NCI-H146 (cell line): Measurements from ENCODE around the gene TXNL1.
"Not testable (repeated sequence)": the region's sequence is repeated elsewhere in the genome, so short reads cannot be mapped to it uniquely, and the experiment has no call there.

Experiments
- DNase-seq: peaks from one replicate; lab custom pipeline; 2025; lab: John Stamatoyannopoulos, UW

TXNL1 gene

GRCh38 chr18:56645415-56646016, 7.1 kb upstream of the TXNL1 start:
- DNase-seq, result peak; percentile 30

- DNase-seq, result no peak
These were observed 5.0 kb upstream of the TXNL1 start for GRCh38 chr18:56643381-56643780.

DNA sequence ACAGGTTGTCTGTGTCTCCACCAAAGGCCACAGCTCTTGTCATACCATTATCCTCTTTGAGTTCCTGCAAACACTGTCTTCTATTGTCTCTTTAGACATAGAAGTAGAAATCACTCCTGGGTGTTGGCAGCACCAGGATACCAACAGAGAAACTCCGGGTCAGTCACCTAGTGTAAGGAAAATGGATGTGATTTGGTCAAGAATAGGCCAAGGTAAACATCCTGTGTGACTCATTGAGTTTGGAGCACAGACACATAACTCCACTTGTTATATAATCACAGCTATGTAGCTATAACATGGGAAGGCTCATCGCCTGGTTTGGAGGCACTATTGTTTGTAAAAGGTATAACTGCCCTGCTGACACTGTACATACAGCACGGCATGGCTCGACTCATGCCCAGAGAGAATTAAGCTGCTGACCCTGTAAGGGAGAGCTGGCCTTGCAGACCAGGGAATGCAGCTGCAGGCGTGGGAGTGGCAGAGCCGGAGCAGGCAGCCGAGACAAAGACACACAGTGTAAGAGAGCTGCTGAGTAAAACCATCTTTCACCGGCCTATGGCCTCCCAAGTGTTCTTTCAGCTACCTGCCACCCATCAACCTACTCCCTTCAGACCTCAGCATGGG, 3.4 kb upstream of the TXNL1 start:
- no peak for DNase-seq

DNA sequence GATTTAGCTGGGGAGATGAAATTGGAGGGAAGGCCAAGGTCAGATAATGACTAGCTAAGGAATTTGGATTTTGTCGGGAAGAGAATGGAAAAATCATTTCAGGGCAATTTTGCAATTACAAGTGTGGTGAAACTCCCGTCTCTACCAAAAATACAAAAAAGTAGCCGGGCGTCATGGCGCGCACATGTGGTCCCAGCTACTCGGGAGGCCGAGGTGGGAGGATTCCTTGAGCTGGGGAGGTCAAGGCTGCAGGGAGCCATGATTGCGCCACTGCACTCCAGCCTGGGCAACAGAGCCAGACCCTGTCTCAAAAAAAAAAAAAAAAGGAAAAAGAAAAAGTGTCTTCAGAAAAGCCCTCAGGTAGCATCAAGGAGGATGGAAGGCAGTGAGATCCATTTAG, 1.2 kb upstream of the TXNL1 start:
- DNase-seq, result no peak

- peak; percentile 71 for DNase-seq
These were observed 651 bp upstream of the TXNL1 start for GRCh38 chr18:56639104-56639381.

GRCh38 chr18:56637711-56638231, 621 bp downstream of the TXNL1 start:
- peak; percentile 42 for DNase-seq

DNA sequence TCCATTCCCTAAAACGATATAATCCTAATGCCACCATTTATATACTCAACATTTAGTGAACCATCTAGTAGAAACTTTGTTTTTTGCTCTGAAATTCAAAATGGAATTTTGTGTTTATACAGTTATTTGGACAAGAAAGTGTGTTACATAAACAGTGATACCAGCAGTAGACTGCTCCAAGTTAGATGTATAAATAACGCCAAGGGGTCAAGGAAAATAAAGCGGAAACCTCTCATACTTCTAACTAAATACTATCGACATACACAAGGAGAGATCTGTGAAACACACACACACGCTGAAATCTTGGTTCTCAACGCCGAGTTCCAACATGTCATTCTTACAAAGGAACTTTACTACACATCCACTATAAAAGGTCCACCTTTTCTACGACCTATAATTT, 1.2 kb downstream of the TXNL1 start:
- DNase-seq, result no peak

GRCh38 chr18:56635007-56635406, 3.4 kb downstream of the TXNL1 start:
- no peak for DNase-seq

- DNase-seq, result no peak
These were observed 6.0 kb downstream of the TXNL1 start for GRCh38 chr18:56632070-56633022.

GRCh38 chr18:56627991-56628390, 10.4 kb downstream of the TXNL1 start:
- no peak for DNase-seq

GRCh38 chr18:56615738-56616520, 22.5 kb downstream of the TXNL1 start:
- no peak for DNase-seq

DNA sequence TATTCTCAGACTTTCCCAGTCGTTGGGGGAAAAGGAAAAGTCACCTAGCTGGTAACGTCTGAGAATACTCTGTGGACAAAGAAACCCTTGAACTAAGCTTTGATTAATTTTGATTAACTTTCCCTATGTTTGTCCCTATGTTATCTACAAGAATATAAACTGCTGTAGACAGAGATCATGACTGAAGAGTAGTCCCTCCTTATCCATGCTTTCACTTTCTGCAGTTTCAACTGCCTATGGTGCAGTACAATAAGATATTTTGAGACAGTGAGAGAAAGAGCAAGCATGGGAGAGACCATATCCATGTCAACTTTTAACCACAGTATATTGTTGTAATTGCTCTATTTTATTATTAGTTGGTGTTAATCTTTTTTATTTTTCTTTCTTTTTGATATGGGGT, 31.8 kb downstream of the TXNL1 start:
- DNase-seq, result no peak

GRCh38 chr18:56598422-56598821, 40.0 kb downstream of the TXNL1 start:
- DNase-seq, result no peak

GRCh38 chr18:56593906-56594305, 44.5 kb downstream of the TXNL1 start:
- no peak for DNase-seq

DNA sequence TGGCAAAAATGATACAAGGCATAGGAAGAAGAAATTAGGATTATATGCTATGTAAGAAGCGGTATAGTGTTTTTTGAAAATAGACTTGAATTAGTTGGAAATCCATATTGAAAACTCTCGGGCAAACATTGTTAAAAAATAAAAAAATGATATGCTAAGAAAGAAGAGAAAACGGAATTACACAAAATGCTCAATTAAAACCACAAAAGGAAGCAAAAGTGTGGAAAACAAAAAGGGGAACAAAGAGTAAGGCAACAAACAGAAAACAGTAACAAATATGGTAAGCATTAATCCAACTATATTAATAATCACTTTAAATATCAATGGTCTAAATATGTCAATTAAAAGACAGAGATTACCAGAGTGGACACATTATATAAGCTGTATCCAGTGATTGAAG, 58.4 kb downstream of the TXNL1 start:
- DNase-seq, result no peak

DNA sequence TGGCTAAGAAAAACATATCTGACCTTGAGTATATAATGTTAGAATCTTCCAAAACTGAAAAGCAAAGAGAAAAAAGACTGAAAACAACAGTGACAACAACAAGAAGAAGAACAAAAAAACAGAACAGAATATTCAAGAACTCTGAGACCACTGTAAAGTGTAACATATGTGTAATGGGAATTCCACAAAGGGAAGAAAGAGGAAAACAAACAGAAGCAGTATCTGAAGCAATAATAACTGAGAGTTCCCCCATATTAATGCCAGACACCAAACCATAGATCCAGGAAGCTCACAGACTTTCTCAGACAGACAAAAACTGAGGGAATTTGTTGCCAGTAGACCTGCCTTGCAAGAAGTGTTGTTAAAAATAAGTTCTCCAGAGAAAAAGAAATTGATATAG, 58.9 kb downstream of the TXNL1 start:
- DNase-seq, result no peak

- no peak for DNase-seq
These were observed 61.4 kb downstream of the TXNL1 start for GRCh38 chr18:56576826-56577573.

DNA sequence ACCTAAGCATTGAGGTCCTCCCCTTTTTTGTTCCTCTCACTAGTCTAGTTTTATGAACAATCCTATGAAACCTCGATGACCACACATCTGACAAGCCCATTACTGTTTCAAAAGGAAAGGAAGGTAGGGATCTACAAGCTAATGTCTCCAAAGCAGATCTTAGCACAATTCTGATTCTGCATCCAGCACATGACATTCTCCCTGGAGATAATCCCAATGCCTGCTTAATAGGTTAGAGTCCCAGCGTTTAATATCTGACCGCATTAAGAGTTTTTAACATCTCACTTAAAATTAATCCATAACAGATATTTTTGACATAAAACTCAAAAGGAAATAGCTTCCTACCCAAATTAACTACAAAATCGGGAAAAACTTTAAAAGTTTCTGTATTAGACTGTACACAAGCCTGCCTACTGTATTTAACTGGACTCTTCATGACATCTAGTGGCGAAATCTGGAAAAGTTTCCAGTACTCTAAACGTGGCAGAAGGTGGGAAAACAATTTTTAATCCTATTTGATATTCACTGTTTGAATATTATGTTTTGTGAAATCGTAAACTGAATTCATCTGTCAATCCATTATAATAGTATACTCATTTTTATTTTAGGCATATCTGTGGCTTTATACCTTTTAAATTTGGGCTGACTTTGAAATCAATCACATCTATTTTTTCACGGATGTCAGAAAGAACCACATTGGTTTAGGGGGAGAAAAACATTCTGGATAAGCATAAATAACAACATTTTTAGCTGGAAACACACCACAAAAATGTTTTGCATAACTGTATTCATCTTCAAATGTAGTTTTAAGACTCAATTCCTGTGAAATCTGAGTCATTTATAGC, 62.4 kb downstream of the TXNL1 start:
- peak; percentile 37 for DNase-seq

DNA sequence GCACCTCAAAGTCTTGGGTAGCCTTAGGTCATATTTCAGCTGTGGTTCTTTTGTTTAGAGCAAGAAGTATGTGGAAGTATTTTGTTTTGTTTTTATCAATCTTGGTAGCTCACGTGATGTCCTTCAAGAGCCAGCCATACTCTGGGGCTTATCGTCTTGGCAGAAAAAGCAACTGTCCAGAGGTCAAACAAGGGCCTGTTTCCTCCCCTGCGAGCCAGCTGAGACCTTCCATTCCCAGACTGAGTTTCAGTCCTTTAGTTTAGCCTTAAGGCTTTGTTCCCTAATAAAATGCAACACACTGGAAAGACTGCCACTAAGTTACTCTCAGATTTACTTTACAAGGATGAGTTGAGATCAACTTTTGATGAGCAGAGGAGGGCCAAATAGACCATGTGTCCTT, 63.5 kb downstream of the TXNL1 start:
- no peak for DNase-seq

DNA sequence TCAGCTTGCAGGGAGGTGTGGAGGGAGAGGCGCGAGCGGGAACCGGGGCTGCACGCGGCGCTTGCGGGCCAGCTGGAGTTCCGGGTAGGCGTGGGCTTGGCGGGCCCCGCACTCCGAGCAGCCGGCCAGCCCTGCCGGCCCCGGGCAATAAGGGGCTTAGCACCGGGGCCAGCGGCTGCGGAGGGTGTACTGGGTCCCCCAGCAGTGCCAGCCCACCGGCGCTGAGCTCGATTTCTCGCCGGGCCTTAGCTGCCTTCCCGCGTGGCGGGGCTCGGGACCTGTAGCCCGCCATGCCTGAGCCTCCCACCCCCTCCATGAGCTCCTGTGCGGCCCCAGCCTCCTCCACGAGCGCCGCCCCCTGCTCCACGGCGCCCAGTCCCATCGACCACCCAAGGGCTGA, 66.1 kb downstream of the TXNL1 start:
- not testable (repeated sequence) for DNase-seq

DNA sequence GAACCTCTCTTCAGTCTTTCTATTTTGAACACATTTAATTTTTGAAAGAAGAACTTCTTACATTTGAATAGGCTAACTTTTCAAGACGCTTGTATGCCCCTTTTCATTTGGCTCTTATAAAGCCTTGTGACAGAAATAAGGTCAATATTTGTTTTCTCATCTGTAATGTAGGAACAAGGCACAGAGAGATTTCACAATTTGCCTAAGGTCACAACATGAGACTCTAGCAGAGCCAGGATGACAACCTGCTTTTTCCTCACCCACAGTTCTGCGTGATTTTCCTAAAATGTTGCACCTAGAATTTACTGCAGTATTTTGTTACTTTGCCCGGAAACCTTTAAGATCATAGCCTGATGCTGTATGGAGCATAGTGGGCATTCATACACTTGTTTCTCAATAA, 67.4 kb downstream of the TXNL1 start:
- DNase-seq, result no peak
